Ishikawa (cell line): ENCODE results near the gene MYL2.

ENCODE experiments used
- CREB1 ChIP-seq: IDR thresholded peaks from 2 replicates; pipeline ENCODE4 v1.6.1; 2012; ENCODE audit warnings: low read depth
- EP300 ChIP-seq: IDR thresholded peaks from 2 replicates; pipeline ENCODE4 v1.6.1; 2012; ENCODE audit warnings: borderline replicate concordance
- FOXM1 ChIP-seq: IDR thresholded peaks from 2 replicates; pipeline ENCODE4 v1.6.1; 2012; ENCODE audit warnings: low read depth, borderline replicate concordance
- NFIC ChIP-seq: IDR thresholded peaks from 2 replicates; pipeline ENCODE4 v1.6.1; 2012
- RAD21 ChIP-seq: IDR thresholded peaks from 2 replicates; pipeline ENCODE4 v1.6.1; 2012; ENCODE audit warnings: low read depth
- YY1 ChIP-seq: IDR thresholded peaks from 2 replicates; pipeline ENCODE4 v1.6.1; 2012; ENCODE audit warnings: low read depth

DNA sequence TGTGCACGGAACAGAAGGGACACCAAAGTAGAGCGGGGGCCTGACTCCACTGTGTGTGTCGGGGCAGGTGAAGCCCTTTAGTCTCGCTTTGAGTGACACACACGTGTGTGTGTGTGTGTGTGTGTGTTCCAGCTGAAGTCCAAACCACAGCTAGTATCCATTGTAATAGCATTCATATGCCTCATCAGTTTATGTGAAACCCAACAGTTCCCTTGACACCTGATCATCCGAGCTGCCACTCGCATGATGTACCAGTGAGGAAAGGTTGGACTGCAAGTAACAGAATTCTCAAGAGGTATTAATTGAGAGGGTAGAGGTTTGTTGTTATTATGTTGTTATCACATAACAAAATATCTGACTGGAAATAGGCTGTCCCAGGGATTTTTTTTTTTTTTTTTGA is 57.2 kb downstream of the MYL2 start:
- no peak for TF ChIP-seq EP300
- TF ChIP-seq NFIC, result no peak
- no peak for TF ChIP-seq CREB1
- no peak for TF ChIP-seq FOXM1
- TF ChIP-seq RAD21, result no peak
- TF ChIP-seq YY1, result no peak
